Upper lobe of left lung (tissue), 4 donors: ENCODE results near the gene ZFR2.

Experiments used
- CTCF ChIP-seq, 6 experiments: fragments of 450-650 bp in 4 of 6; fragments of 200-600 bp in 2 of 6; sonication (generic) in 2 of 6; IDR thresholded peaks; one replicate each; pipeline ENCODE4 v1.5.1; 2016 to 2019; ENCODE audit warnings: antibody characterized with exemption in 6 of 6
- POLR2A ChIP-seq, 4 donors: fragments of 450-650 bp; IDR thresholded peaks; one replicate each; pipeline ENCODE4 v1.5.1; 2016 to 2017; ENCODE audit warnings: antibody characterized with exemption in 4 of 4, mild to moderate bottlenecking in 2 of 4
- POLR2AphosphoS5 ChIP-seq, 2 donors: sonication (generic); formaldehyde crosslinking; IDR thresholded peaks; one replicate each; pipeline ENCODE4 v1.5.1; 2017; ENCODE audit warnings: antibody characterized with exemption in 2 of 2

- TF ChIP-seq CTCF (IDR thresholded peaks at IDR 0.05) (no peak), POLR2AphosphoS5 (IDR thresholded peaks at IDR 0.05) (no peak), POLR2A (IDR thresholded peaks at IDR 0.05) (no peak)
These were observed 83.3 kb downstream of the ZFR2 start for GRCh38 chr19:3785451-3785937.
